Activated CD4-positive, CD25-positive, alpha-beta regulatory T cell treated with anti-CD3 and anti-CD28 coated beads, Interleukin-2, amount 50 U/mL, for 72 hours (primary cell): ENCODE measurements around the gene NFATC2.
"Not testable (repeated sequence)": the region's sequence is repeated elsewhere in the genome, so short reads cannot be mapped to it uniquely, and the experiment has no call there.

Experiments used
- DNase-seq: peaks from one replicate; pipeline ENCODE4 v3.0.0; 2021

Gene NFATC2

GRCh38 chr20:51542571-51543421, at the start of gene NFATC2:
TSS of gene NFATC2 (minus strand) at chr20:51542719. CDS start at chr20:51542499, 220 bp downstream.
- peak; percentile 58 for DNase-seq

GRCh38 chr20:51591871-51592270, 49.4 kb upstream of the NFATC2 start:
- no peak for DNase-seq

- no peak for DNase-seq
Measured at GRCh38 chr20:51588762-51589161, 46.2 kb upstream of the NFATC2 start.

- no peak for DNase-seq
Measured at GRCh38 chr20:51587145-51587544, 44.6 kb upstream of the NFATC2 start.

- DNase-seq = no peak
Measured at GRCh38 chr20:51586005-51586440, 43.5 kb upstream of the NFATC2 start.

GRCh38 chr20:51585148-51585547, 42.6 kb upstream of the NFATC2 start:
- no peak for DNase-seq

- no peak for DNase-seq
Measured at GRCh38 chr20:51584737-51585136, 42.2 kb upstream of the NFATC2 start.

- no peak for DNase-seq
Measured at GRCh38 chr20:51584116-51584515, 41.6 kb upstream of the NFATC2 start.

GRCh38 chr20:51583499-51583898, 41.0 kb upstream of the NFATC2 start:
- DNase-seq = no peak

- DNase-seq = no peak
Measured at GRCh38 chr20:51583073-51583472, 40.6 kb upstream of the NFATC2 start.

- DNase-seq = no peak
Measured at GRCh38 chr20:51581571-51581970, 39.1 kb upstream of the NFATC2 start.

GRCh38 chr20:51579137-51579536, 36.6 kb upstream of the NFATC2 start:
- DNase-seq = no peak

GRCh38 chr20:51578145-51578459, 35.6 kb upstream of the NFATC2 start:
- no peak for DNase-seq

GRCh38 chr20:51577432-51578144, 35.1 kb upstream of the NFATC2 start:
- no peak for DNase-seq

- no peak for DNase-seq
Measured at GRCh38 chr20:51575486-51575885, 33.0 kb upstream of the NFATC2 start.

GRCh38 chr20:51574248-51575033, 31.9 kb upstream of the NFATC2 start:
- no peak for DNase-seq

GRCh38 chr20:51573576-51574243, 31.2 kb upstream of the NFATC2 start:
- no peak for DNase-seq

- no peak for DNase-seq
Measured at GRCh38 chr20:51571460-51571794, 28.9 kb upstream of the NFATC2 start.

- no peak for DNase-seq
Measured at GRCh38 chr20:51570739-51571459, 28.4 kb upstream of the NFATC2 start.

- no peak for DNase-seq
Measured at GRCh38 chr20:51569815-51570738, 27.6 kb upstream of the NFATC2 start.

- DNase-seq = not testable (repeated sequence)
Measured at GRCh38 chr20:51568533-51568932, 26.0 kb upstream of the NFATC2 start.
